ENCODE results near the gene PRICKLE1.

- TF ChIP-seq, protein P1, sequence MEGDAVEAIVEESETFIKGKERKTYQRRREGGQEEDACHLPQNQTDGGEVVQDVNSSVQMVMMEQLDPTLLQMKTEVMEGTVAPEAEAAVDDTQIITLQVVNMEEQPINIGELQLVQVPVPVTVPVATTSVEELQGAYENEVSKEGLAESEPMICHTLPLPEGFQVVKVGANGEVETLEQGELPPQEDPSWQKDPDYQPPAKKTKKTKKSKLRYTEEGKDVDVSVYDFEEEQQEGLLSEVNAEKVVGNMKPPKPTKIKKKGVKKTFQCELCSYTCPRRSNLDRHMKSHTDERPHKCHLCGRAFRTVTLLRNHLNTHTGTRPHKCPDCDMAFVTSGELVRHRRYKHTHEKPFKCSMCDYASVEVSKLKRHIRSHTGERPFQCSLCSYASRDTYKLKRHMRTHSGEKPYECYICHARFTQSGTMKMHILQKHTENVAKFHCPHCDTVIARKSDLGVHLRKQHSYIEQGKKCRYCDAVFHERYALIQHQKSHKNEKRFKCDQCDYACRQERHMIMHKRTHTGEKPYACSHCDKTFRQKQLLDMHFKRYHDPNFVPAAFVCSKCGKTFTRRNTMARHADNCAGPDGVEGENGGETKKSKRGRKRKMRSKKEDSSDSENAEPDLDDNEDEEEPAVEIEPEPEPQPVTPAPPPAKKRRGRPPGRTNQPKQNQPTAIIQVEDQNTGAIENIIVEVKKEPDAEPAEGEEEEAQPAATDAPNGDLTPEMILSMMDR (conservative IDR thresholded peaks at IDR 0.05): no peak
- TF ChIP-seq EZH2 (IDR thresholded peaks at IDR 0.05; ENCODE audit: low read depth): no peak
Measured at GRCh38 chr12:42463671-42464070, 125.9 kb downstream of the PRICKLE1 start.

Measured in PC-9 (cell line).